Measurements from ENCODE around the gene GABRE. TPM values are rescaled to one million over a fixed set of nuclear protein-coding genes. Genes with fewer than 3 reads are reported as not detected.

GABRE gene
- total RNA-seq, 2 donors from 2014 or later = 46.2 to 64.9 TPM

- H3K36me3 ChIP-seq (replicated peaks in 1 of 2; ENCODE audit: insufficient read depth in 1 of 2, low read depth in 2 of 2) = no peaks in the 10 kb centered on the region
- no peaks in the 10 kb centered on the region for H3K4me1 ChIP-seq
- DNase-seq = no peak
- no peaks in the 10 kb centered on the region for H3K9me3 ChIP-seq
- ATAC-seq = no peak
- intact Hi-C loops (cut with DNase I) = no loop called here
- no peak for TF ChIP-seq POLR2A (IDR thresholded peaks at IDR 0.05)
- TF ChIP-seq CTCF (IDR thresholded peaks at IDR 0.05) = no peak
- H3K27me3 ChIP-seq = no peaks in the 10 kb centered on the region
- WGBS, 2 donors = 74 to 92% methylated on average over 4 to 5 of the region's 5 CpGs
- H3K27ac ChIP-seq = no peak overlapping the region
- H3K4me3 ChIP-seq = no peak overlapping the region
Observed at GRCh38 chrX:151962034-151962433, 12.4 kb downstream of the GABRE start.

- Histone ChIP-seq H3K27ac (no peak overlapping the region), H3K27me3 (no peaks in the 10 kb centered on the region), H3K36me3 (replicated peaks in 1 of 2; ENCODE audit: insufficient read depth in 1 of 2, low read depth in 2 of 2) (no peaks in the 10 kb centered on the region), H3K9me3 (no peaks in the 10 kb centered on the region), H3K4me3 (no peak overlapping the region), H3K4me1 (no peaks in the 10 kb centered on the region)
- intact Hi-C loops (cut with DNase I) = no loop called here
- TF ChIP-seq POLR2A (IDR thresholded peaks at IDR 0.05) = no peak
- no peak for TF ChIP-seq CTCF (IDR thresholded peaks at IDR 0.05)
- no peak for ATAC-seq
- 83% methylated on average over 4 of the region's 4 CpGs; no CpG with 5 or more reads in 1 of the 2 donors for WGBS, 2 donors
- DNase-seq = no peak
Observed at GRCh38 chrX:151958101-151958500, 16.4 kb downstream of the GABRE start.

GRCh38 chrX:151954730-151955129 lies 19.7 kb downstream of the GABRE start:
- 79 to 84% methylated on average over 8 to 15 of the region's 15 CpGs for WGBS, 2 donors
- Histone ChIP-seq H3K36me3 (replicated peaks in 1 of 2; ENCODE audit: insufficient read depth in 1 of 2, low read depth in 2 of 2) (no peaks in the 10 kb centered on the region), H3K9me3 (no peaks in the 10 kb centered on the region), H3K4me3 (no peak overlapping the region), H3K27me3 (no peaks in the 10 kb centered on the region), H3K4me1 (no peaks in the 10 kb centered on the region), H3K27ac (no peak overlapping the region)
- DNase-seq (no peak), ATAC-seq (no peak)
- intact Hi-C loops (cut with DNase I) = no loop called here
- TF ChIP-seq POLR2A (IDR thresholded peaks at IDR 0.05) = no peak
- TF ChIP-seq CTCF (IDR thresholded peaks at IDR 0.05) = no peak

- intact Hi-C loops (cut with DNase I) = no loop called here
- no peak for DNase-seq
- no peak for ATAC-seq
- H3K27ac ChIP-seq = no peak overlapping the region
- no peaks in the 10 kb centered on the region for H3K27me3 ChIP-seq
- H3K36me3 ChIP-seq (replicated peaks in 1 of 2; ENCODE audit: insufficient read depth in 1 of 2, low read depth in 2 of 2) = no peaks in the 10 kb centered on the region
- TF ChIP-seq CTCF (IDR thresholded peaks at IDR 0.05) (no peak), POLR2A (IDR thresholded peaks at IDR 0.05) (no peak)
- H3K4me1 ChIP-seq = no peaks in the 10 kb centered on the region
- H3K9me3 ChIP-seq = no peaks in the 10 kb centered on the region
- no peak overlapping the region for H3K4me3 ChIP-seq
Observed at GRCh38 chrX:151938172-151938571, 36.3 kb downstream of the GABRE start.

- intact Hi-C loops (cut with DNase I) = no loop called here
- Histone ChIP-seq H3K4me1 (no peaks in the 10 kb centered on the region), H3K9me3 (no peaks in the 10 kb centered on the region), H3K36me3 (replicated peaks in 1 of 2; ENCODE audit: insufficient read depth in 1 of 2, low read depth in 2 of 2) (no peaks in the 10 kb centered on the region), H3K4me3 (no peak overlapping the region), H3K27ac (no peak overlapping the region), H3K27me3 (no peaks in the 10 kb centered on the region)
- ATAC-seq (no peak), DNase-seq (no peak)
- TF ChIP-seq POLR2A (IDR thresholded peaks at IDR 0.05) = no peak
- no peak for TF ChIP-seq CTCF (IDR thresholded peaks at IDR 0.05)
- 92 to 95% methylated on average over 1 of the region's 1 CpG for WGBS, 2 donors
Observed at GRCh38 chrX:151935358-151935757, 39.1 kb downstream of the GABRE start.

All from body of pancreas (tissue), 4 donors.